H1 (cell line): ENCODE data around the gene IFIT5. TPM values are rescaled to one million over a fixed set of nuclear protein-coding genes. Genes with fewer than 3 reads are reported as not detected.

Source experiments
- CTCF ChIA-PET: fragments of 300-600 bp; sonication (Branson Sonifier 250); formaldehyde crosslinking; loops from one replicate; lab custom pipeline; 2021; ENCODE audit not compliant: partially characterized antibody; lab: Charles Lee
- POLR2A ChIA-PET: fragments of 300-600 bp; sonication (Branson Sonifier 250); formaldehyde crosslinking; loops from one replicate; lab custom pipeline; 2021; ENCODE audit warnings: inconsistent platforms; ENCODE audit not compliant: partially characterized antibody; lab: Charles Lee
- DNase-seq, 2 experiments: peaks; one replicate each; pipeline versions ENCODE4 v3.0.0 to v3.0.0-alpha.2; 2010 to 2022; ENCODE audit warnings: low spot score in 2 of 2, low read depth in 1 of 2, mixed read lengths in 1 of 2
- FAIRE-seq: peaks from 2 replicates; lab custom pipeline; 2011; peaks lifted over from hg19 to GRCh38; lab: Jason Lieb, UNC
- H2AFZ ChIP-seq: 2 replicates; pipeline ENCODE4 v1.8.1; 2012; ENCODE audit warnings: low read length, inconsistent platforms
- H2AK5ac ChIP-seq: 2 replicates; pipeline ENCODE4 v1.6.1; 2013; ENCODE audit warnings: low read depth, low read length
- H2BK120ac ChIP-seq: replicated peaks from 2 replicates; pipeline ENCODE3; 2013; ENCODE audit warnings: low read depth, low read length, inconsistent platforms
- H2BK12ac ChIP-seq: 2 replicates; pipeline ENCODE4 v1.6.1; 2013; ENCODE audit warnings: low read depth, low read length
- H2BK15ac ChIP-seq: 2 replicates; pipeline ENCODE4 v1.6.1; 2013; ENCODE audit warnings: low read length
- H2BK20ac ChIP-seq: 2 replicates; pipeline ENCODE4 v1.6.1; 2013; ENCODE audit warnings: low read length
- H2BK5ac ChIP-seq: 2 replicates; pipeline ENCODE4 v1.6.1; 2013; ENCODE audit warnings: low read depth, low read length
- H3K14ac ChIP-seq: 2 replicates; pipeline ENCODE4 v1.6.1; 2013; ENCODE audit warnings: inconsistent platforms; ENCODE audit not compliant: insufficient read length
- H3K18ac ChIP-seq: 2 replicates; pipeline ENCODE4 v1.6.1; 2013; ENCODE audit warnings: low read length; ENCODE audit errors: extremely low read depth
- H3K23ac ChIP-seq: 2 replicates; pipeline ENCODE4 v1.6.1; 2013; ENCODE audit warnings: inconsistent platforms; ENCODE audit not compliant: insufficient read length
- H3K23me2 ChIP-seq: 2 replicates; pipeline ENCODE4 v1.6.1; 2013; ENCODE audit warnings: low read depth, low read length
- H3K27ac ChIP-seq: 2 replicates; pipeline ENCODE4 v1.6.1; 2011; ENCODE audit warnings: low read depth, low read length, inconsistent platforms
- H3K27me3 ChIP-seq, 4 experiments: replicated peaks in 1 of 4; 1 replicate in 1 of 4; 2 replicates in 3 of 4; pipeline versions ENCODE4 v1.6.1 to v1.8.1; 2011 to 2013; ENCODE audit warnings: low read length in 3 of 4, mild to moderate bottlenecking in 3 of 4, inconsistent platforms in 2 of 4, mixed read lengths in 2 of 4, moderate library complexity in 1 of 4; ENCODE audit not compliant: control insufficient read depth in 3 of 4, insufficient read depth in 3 of 4; ENCODE audit errors: extremely low read depth in 1 of 4
- H3K36me3 ChIP-seq, 4 experiments: 2 replicates each; pipeline versions ENCODE4 v1.6.1 to v1.8.1; 2011 to 2013; ENCODE audit warnings: mild to moderate bottlenecking in 4 of 4, low read length in 3 of 4, moderate library complexity in 2 of 4, control low read depth in 1 of 4, inconsistent platforms in 1 of 4; ENCODE audit not compliant: insufficient read depth in 4 of 4, control insufficient read depth in 2 of 4
- H3K4ac ChIP-seq: replicated peaks from 2 replicates; pipeline ENCODE3; 2013; ENCODE audit warnings: low read length, low read depth, mixed read lengths, inconsistent platforms; ENCODE audit not compliant: insufficient read length
- H3K4me1 ChIP-seq, 4 experiments: replicated peaks in 1 of 4; 1 replicate in 1 of 4; 2 replicates in 3 of 4; pipeline versions ENCODE4 v1.6.1 to v1.8.1; 2011 to 2013; ENCODE audit warnings: low read length in 3 of 4, inconsistent platforms in 2 of 4, mixed read lengths in 1 of 4; ENCODE audit not compliant: insufficient read depth in 4 of 4, control insufficient read depth in 3 of 4
- H3K4me2 ChIP-seq, 2 experiments: 2 replicates each; pipeline versions ENCODE4 v1.6.1 to v1.8.1; 2011 to 2013; ENCODE audit warnings: low read depth in 2 of 2, low read length in 2 of 2, control low read depth in 1 of 2, inconsistent platforms in 1 of 2, mild to moderate bottlenecking in 1 of 2; ENCODE audit not compliant: insufficient read depth in 1 of 2
- H3K4me3 ChIP-seq, 4 experiments: fragments of 200-600, 300-600 bp in 1 of 4; sonication (generic), shearing (Covaris generic), sonication (Bioruptor Twin) in 1 of 4; 2 replicates each; pipeline versions ENCODE4 v1.5.1 to v1.8.1; 2011 to 2016; ENCODE audit warnings: low read length in 4 of 4, low read depth in 3 of 4, control low read depth in 2 of 4, inconsistent platforms in 2 of 4, mild to moderate bottlenecking in 2 of 4, mixed read lengths in 1 of 4, moderate library complexity in 1 of 4; ENCODE audit not compliant: insufficient read depth in 2 of 4; ENCODE audit errors: extremely low read depth in 1 of 4
- H3K56ac ChIP-seq: replicated peaks from 2 replicates; pipeline ENCODE3; 2013; ENCODE audit warnings: low read depth, mild to moderate bottlenecking, mixed read lengths, low read length, inconsistent platforms; ENCODE audit not compliant: insufficient read length
- H3K79me1 ChIP-seq: 2 replicates; pipeline ENCODE4 v1.6.1; 2013; ENCODE audit warnings: low read depth, low read length, control low read depth
- H3K79me2 ChIP-seq, 2 experiments: 2 replicates each; pipeline versions ENCODE4 v1.6.1 to v1.8.1; 2012 to 2013; ENCODE audit warnings: low read length in 2 of 2, mild to moderate bottlenecking in 2 of 2, inconsistent platforms in 1 of 2; ENCODE audit not compliant: insufficient read depth in 2 of 2, control insufficient read depth in 1 of 2
- H3K9ac ChIP-seq, 4 experiments: replicated peaks in 1 of 4; 1 replicate in 1 of 4; 2 replicates in 3 of 4; pipeline versions ENCODE4 v1.6.1 to v1.8.1; 2011 to 2013; ENCODE audit warnings: low read depth in 3 of 4, low read length in 3 of 4, control low read depth in 2 of 4, mild to moderate bottlenecking in 2 of 4, moderate library complexity in 2 of 4, inconsistent platforms in 1 of 4; ENCODE audit errors: extremely low read depth in 1 of 4
- H3K9me3 ChIP-seq, 2 experiments: 2 replicates each; pipeline versions ENCODE4 v1.6.1 to v1.8.1; 2012 to 2013; ENCODE audit warnings: mild to moderate bottlenecking in 2 of 2, moderate library complexity in 2 of 2, control low read depth in 1 of 2, inconsistent platforms in 1 of 2, low read depth in 1 of 2, low read length in 1 of 2, mixed read lengths in 1 of 2; ENCODE audit not compliant: insufficient read depth in 2 of 2
- H4K20me1 ChIP-seq, 2 experiments: replicated peaks in 1 of 2; 2 replicates each; pipeline versions ENCODE3 to v1.8.1; 2011 to 2013; ENCODE audit warnings: inconsistent platforms in 2 of 2, low read length in 2 of 2, mild to moderate bottlenecking in 1 of 2; ENCODE audit not compliant: insufficient read depth in 2 of 2, control insufficient read depth in 1 of 2
- H4K5ac ChIP-seq: 2 replicates; pipeline ENCODE4 v1.6.1; 2013; ENCODE audit warnings: low read length, low read depth, mixed read lengths, inconsistent platforms; ENCODE audit not compliant: insufficient read length
- H4K8ac ChIP-seq: 2 replicates; pipeline ENCODE4 v1.8.0; 2013; ENCODE audit warnings: mild to moderate bottlenecking, moderate library complexity, low read length, inconsistent platforms; ENCODE audit not compliant: insufficient read depth; ENCODE audit errors: extremely low read depth
- H4K91ac ChIP-seq: replicated peaks from 2 replicates; pipeline ENCODE3; 2013; ENCODE audit warnings: low read length, mixed read lengths, inconsistent platforms; ENCODE audit not compliant: insufficient read length
- BACH1 ChIP-seq: IDR thresholded peaks from 2 replicates; pipeline ENCODE4 v1.6.1; 2012; ENCODE audit warnings: low read length, improper control_type of control experiment
- CHD2 ChIP-seq: IDR thresholded peaks from 2 replicates; pipeline ENCODE4 v1.6.1; 2012; ENCODE audit warnings: low read length, improper control_type of control experiment
- HDAC2 ChIP-seq, 2 experiments: fragments of 300-600 bp in 1 of 2; sonication (generic) in 1 of 2; IDR thresholded peaks; 2 replicates each; pipeline ENCODE4 v1.6.1; 2011 to 2012; ENCODE audit warnings: low read depth in 2 of 2, low read length in 2 of 2, mild to moderate bottlenecking in 2 of 2, moderate library complexity in 2 of 2, borderline replicate concordance in 1 of 2, inconsistent platforms in 1 of 2
- HDAC6 ChIP-seq: IDR thresholded peaks from one replicate; pipeline ENCODE4 v1.7.1; 2012; ENCODE audit warnings: low read depth, mild to moderate bottlenecking, inconsistent platforms, low read length, moderate library complexity
- NANOG ChIP-seq: IDR thresholded peaks from 2 replicates; pipeline ENCODE4 v1.6.1; 2011; ENCODE audit warnings: low read length, low read depth, mild to moderate bottlenecking, inconsistent platforms; ENCODE audit not compliant: insufficient read depth, poor library complexity, severe bottlenecking
- RAD21 ChIP-seq, 2 experiments: IDR thresholded peaks in 1 of 2; conservative IDR thresholded peaks in 1 of 2; 2 replicates each; pipeline ENCODE4 v1.6.1; 2011; ENCODE audit warnings: low read depth in 2 of 2, low read length in 2 of 2, improper control_type of control experiment in 1 of 2, inconsistent platforms in 1 of 2, mild to moderate bottlenecking in 1 of 2, moderate library complexity in 1 of 2
- RBBP5 ChIP-seq: IDR thresholded peaks from 2 replicates; pipeline ENCODE4 v1.7.1; 2012; ENCODE audit warnings: low read depth, mild to moderate bottlenecking, inconsistent platforms, low read length, moderate library complexity, borderline replicate concordance
- RXRA ChIP-seq: IDR thresholded peaks from 2 replicates; pipeline ENCODE4 v1.6.1; 2011; ENCODE audit warnings: low read depth, mild to moderate bottlenecking, low read length, moderate library complexity; ENCODE audit not compliant: insufficient read depth
- SP2 ChIP-seq: IDR thresholded peaks from 2 replicates; pipeline ENCODE4 v1.6.1; 2012; ENCODE audit warnings: mild to moderate bottlenecking, low read length, inconsistent platforms
- WGBS, 2 experiments: shearing (Covaris generic) in 1 of 2; methylation state at CpG; one replicate each; pipeline versions ENCODE4 v1.1.6 to v1.1.7; 2013 to 2015; ENCODE audit warnings: low lambda C conversion rate in 2 of 2, mixed read lengths in 2 of 2, inconsistent platforms in 1 of 2, low coverage in 1 of 2, missing lambda C conversion rate in 1 of 2; ENCODE audit not compliant: insufficient replicate concordance in 2 of 2, insufficient coverage in 1 of 2, insufficient read length in 1 of 2; ENCODE audit errors: extremely low coverage in 1 of 2, missing lambda C conversion rate in 1 of 2; 5-methylcytosine and 5-hydroxymethylcytosine counted together
- polyA plus RNA-seq, 7 experiments: library from polyadenylated mRNA; depleted of rRNA in 3 of 7; stranded (reverse) in 5 of 7; unstranded in 2 of 7; fragments of >200 nt in 5 of 7; fragments of 200-250 nt in 2 of 7; gene quantifications; 1 replicate in 5 of 7; 2 replicates in 1 of 7; 4 replicates in 1 of 7; pipeline versions ENCODE4 v1.2.1 to v1.2.3, GENCODE V29; 2011 to 2013; ENCODE audit warnings: missing spikeins in 2 of 7, mixed read lengths in 2 of 7
- total RNA-seq: library from RNA; stranded (reverse); fragmentation: NEBNext Ultra II Directional; extraction: Animal tissue kit (Norgen Biotek cat#: 25700); gene quantifications from 2 replicates; pipeline ENCODE4 v1.2.1, GENCODE V29; 2021
- TF ChIP-seq, protein P1 (sequence below), 3 experiments: IDR thresholded peaks; 1 replicate in 2 of 3; 2 replicates in 1 of 3; pipeline versions ENCODE4 v1.5.1 to v1.6.1; 2011; ENCODE audit warnings: low read length in 3 of 3, mild to moderate bottlenecking in 3 of 3, inconsistent platforms in 2 of 3, low read depth in 1 of 3, moderate library complexity in 1 of 3; ENCODE audit not compliant: insufficient read depth in 1 of 3; ENCODE audit errors: control extremely low read depth in 1 of 3

IFIT5 gene
- total and polyA plus RNA-seq, 2 of the 8 experiments (the other 6 are each of a cell fraction or from before 2014, with no cell fraction given) = 0.94 to 2.6 TPM

- no peak overlapping the region for H3K9ac ChIP-seq
- WGBS, 2 experiments = 50% methylated on average over 3 of the region's 3 CpGs; no CpG with 5 or more reads in 1 of the 2 experiments
- no peak overlapping the region for H3K23ac ChIP-seq
- DNase-seq (no peak), FAIRE-seq (peak; percentile 55)
- no peak overlapping the region for H3K27ac ChIP-seq
- no peak overlapping the region for H4K5ac ChIP-seq
- H3K4ac ChIP-seq = no peak overlapping the region
- no peak overlapping the region for H2BK12ac ChIP-seq
- no peak overlapping the region for H3K4me2 ChIP-seq
- peaks cover 0 to 10% (median 3%) of the 10 kb centered on the region in 4 experiments; a peak in 6 of 7 replicates for H3K4me1 ChIP-seq
- H4K8ac ChIP-seq = no peak overlapping the region
- no peak overlapping the region for H3K4me3 ChIP-seq
- peaks cover 6% of the 10 kb centered on the region; the same call in 1 of the 2 replicates for H3K23me2 ChIP-seq
- no peaks in the 10 kb centered on the region for H3K79me1 ChIP-seq
- no peak overlapping the region for H2AK5ac ChIP-seq
- POLR2A ChIA-PET = no interaction called here
- H2AFZ ChIP-seq = no peak overlapping the region
- H3K56ac ChIP-seq = no peak overlapping the region
- H2BK5ac ChIP-seq = no peak overlapping the region
- H4K91ac ChIP-seq = no peak overlapping the region
- no peak overlapping the region for H2BK15ac ChIP-seq
- peaks cover 0 to 20% (median 15%) of the 10 kb centered on the region in 4 experiments; a peak in 6 of 7 replicates for H3K27me3 ChIP-seq
- H3K18ac ChIP-seq = no peak overlapping the region
- H3K79me2 ChIP-seq = no peaks in the 10 kb centered on the region
- H3K9me3 ChIP-seq = no peaks in the 10 kb centered on the region
- no peaks in the 10 kb centered on the region for H4K20me1 ChIP-seq
- H2BK20ac ChIP-seq = no peak overlapping the region
- no peak overlapping the region for H2BK120ac ChIP-seq
- CTCF ChIA-PET = interaction anchor here (0.7 to 2.5 kb wide), 20 partner anchors 9 to 352 kb away, joined by 3 to 14 read pairs (median 3); partner anchors contain the start of gene IFIT1
- H3K36me3 ChIP-seq = no peaks in the 10 kb centered on the region
- no peak overlapping the region for H3K14ac ChIP-seq
- no peak for TF ChIP-seq RBBP5
- TF ChIP-seq SP2 = no peak
- no peak for TF ChIP-seq CHD2
- TF ChIP-seq BACH1 = no peak
- peak; percentile 32 to 46; a peak in 3 of 4 replicates for TF ChIP-seq RAD21 (IDR thresholded peaks at IDR 0.05 in 1 of 2, conservative IDR thresholded peaks at IDR 0.05 in 1 of 2; ENCODE audit: low read depth in 2 of 2, low read length in 2 of 2)
- TF ChIP-seq HDAC6 = no peak
- TF ChIP-seq NANOG = no peak
- no peak for TF ChIP-seq HDAC2 (IDR thresholded peaks at IDR 0.05; ENCODE audit: borderline replicate concordance in 1 of 2, low read depth in 2 of 2, low read length in 2 of 2)
- TF ChIP-seq, protein P1, sequence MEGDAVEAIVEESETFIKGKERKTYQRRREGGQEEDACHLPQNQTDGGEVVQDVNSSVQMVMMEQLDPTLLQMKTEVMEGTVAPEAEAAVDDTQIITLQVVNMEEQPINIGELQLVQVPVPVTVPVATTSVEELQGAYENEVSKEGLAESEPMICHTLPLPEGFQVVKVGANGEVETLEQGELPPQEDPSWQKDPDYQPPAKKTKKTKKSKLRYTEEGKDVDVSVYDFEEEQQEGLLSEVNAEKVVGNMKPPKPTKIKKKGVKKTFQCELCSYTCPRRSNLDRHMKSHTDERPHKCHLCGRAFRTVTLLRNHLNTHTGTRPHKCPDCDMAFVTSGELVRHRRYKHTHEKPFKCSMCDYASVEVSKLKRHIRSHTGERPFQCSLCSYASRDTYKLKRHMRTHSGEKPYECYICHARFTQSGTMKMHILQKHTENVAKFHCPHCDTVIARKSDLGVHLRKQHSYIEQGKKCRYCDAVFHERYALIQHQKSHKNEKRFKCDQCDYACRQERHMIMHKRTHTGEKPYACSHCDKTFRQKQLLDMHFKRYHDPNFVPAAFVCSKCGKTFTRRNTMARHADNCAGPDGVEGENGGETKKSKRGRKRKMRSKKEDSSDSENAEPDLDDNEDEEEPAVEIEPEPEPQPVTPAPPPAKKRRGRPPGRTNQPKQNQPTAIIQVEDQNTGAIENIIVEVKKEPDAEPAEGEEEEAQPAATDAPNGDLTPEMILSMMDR (IDR thresholded peaks at IDR 0.05; ENCODE audit: control extremely low read depth in 1 of 3, insufficient read depth in 1 of 3, low read depth in 1 of 3, low read length in 3 of 3) = peak in 2 of 3 experiments; percentile 43 to 57; a peak in 2 of 4 replicates
- no peak for TF ChIP-seq RXRA
Observed at GRCh38 chr10:89419548-89419947, 5.2 kb downstream of the IFIT5 start.
